GM21515 (cell line): ENCODE measurements around the gene PSEN1.

Experiments
- ATAC-seq: cut with Tn5 transposase; IDR thresholded peaks from one replicate; pipeline ENCODE4 v1.9.1; 2021; ENCODE audit not compliant: unreplicated experiment

Gene PSEN1

DNA sequence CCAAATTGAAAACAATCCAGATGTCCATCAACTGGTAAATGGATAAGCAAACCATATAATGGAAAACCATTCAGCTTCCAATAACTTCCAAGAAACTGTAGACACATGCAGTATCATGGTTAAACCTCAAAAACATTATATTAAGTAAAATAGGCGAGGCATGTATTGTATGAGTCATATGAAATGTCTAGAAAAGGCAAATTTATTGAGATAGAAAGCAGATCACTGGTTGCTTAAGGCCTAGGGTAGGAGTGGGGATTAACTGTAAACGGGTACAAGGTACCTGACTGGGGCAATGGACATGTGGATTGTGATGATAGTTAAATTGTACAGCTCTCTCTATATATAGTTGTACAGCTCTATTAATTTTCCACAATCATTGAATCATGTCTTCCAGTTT lies 79.7 kb downstream of the PSEN1 start:
- ATAC-seq = no peak

DNA sequence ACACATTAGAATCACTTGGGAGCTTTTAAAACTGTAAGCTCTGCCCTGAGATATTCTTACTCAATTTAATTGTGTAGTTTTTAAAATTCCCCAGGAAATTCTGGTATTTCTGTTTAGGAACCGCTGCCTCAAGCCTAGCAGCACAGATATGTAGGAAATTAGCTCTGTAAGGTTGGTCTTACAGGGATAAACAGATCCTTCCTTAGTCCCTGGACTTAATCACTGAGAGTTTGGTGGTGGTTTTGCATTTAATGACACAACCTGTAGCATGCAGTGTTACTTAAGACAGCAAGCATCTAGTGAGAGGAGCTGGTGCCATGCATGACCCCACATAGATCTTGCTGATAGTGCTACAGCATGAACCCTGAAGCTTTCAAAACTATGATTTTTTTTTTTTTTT lies 81.1 kb downstream of the PSEN1 start:
- no peak for ATAC-seq

DNA sequence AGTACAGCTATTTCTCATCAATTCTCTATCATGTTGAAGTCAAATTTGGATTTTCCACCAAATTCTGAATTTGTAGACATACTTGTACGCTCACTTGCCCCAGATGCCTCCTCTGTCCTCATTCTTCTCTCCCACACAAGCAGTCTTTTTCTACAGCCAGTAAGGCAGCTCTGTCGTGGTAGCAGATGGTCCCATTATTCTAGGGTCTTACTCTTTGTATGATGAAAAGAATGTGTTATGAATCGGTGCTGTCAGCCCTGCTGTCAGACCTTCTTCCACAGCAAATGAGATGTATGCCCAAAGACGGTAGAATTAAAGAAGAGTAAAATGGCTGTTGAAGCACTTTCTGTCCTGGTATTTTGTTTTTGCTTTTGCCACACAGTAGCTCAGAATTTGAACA lies 83.8 kb downstream of the PSEN1 start:
- ATAC-seq = no peak

DNA sequence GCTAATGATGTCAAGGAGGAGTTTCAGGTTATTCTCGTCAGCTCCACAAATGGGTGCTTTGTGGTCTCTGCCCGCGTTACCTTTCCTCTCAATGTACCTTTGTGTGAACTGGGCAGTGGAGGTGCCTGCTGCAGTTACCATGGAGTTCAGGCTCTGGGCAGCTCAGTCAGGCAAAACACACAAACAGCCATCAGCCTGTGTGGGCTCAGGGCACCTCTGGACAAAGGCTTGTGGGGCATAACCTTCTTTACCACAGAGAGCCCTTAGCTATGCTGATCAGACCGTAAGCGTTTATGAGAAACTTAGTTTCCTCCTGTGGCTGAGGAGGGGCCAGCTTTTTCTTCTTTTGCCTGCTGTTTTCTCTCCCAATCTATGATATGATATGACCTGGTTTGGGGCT lies 84.3 kb downstream of the PSEN1 start:
- ATAC-seq = no peak

DNA sequence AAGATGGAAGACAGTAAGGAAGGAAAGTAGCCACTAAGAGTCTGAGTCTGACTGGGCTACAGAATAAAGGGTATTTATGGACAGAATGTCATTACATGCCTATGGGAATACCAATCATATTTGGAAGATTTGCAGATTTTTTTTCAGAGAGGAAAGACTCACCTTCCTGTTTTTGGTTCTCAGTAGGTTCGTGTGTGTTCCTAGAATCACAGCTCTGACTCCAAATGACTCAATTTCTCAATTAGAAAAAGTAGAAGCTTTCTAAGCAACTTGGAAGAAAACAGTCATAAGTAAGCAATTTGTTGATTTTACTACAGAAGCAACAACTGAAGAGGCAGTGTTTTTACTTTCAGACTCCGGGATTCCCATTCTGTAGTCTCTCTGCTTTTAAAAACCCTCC lies 85.6 kb downstream of the PSEN1 start:
- ATAC-seq = no peak

DNA sequence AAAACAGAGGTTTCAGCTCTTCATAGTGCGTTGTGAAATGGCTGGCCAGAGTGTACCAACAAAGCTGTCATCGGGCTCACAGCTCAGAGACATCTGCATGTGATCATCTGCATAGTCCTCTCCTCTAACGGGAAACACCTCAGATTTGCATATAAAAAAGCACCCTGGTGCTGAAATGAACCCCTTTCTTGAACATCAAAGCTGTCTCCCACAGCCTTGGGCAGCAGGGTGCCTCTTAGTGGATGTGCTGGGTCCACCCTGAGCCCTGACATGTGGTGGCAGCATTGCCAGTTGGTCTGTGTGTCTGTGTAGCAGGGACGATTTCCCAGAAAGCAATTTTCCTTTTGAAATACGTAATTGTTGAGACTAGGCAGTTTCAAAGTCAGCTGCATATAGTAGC lies 86.7 kb downstream of the PSEN1 start:
- no peak for ATAC-seq

DNA sequence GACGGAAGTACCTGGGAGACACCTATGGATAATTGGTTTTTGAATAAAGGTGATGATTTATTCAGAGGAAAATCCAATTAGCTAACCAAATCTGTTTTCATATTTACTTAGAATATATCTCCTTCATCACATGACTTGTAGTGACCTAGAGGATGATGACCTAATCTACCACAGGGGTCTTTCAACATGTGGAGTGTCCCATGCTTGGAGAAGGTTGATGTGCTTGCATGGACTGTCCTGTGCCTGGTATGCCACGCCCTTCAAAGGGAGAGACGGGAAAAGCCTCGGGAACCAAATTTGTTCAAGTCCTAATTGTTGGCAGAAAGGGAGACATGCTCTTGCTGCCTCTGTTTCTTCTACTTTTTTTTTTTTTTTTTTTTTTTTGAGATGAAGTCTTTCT lies 89.2 kb downstream of the PSEN1 start:
- ATAC-seq = no peak

DNA sequence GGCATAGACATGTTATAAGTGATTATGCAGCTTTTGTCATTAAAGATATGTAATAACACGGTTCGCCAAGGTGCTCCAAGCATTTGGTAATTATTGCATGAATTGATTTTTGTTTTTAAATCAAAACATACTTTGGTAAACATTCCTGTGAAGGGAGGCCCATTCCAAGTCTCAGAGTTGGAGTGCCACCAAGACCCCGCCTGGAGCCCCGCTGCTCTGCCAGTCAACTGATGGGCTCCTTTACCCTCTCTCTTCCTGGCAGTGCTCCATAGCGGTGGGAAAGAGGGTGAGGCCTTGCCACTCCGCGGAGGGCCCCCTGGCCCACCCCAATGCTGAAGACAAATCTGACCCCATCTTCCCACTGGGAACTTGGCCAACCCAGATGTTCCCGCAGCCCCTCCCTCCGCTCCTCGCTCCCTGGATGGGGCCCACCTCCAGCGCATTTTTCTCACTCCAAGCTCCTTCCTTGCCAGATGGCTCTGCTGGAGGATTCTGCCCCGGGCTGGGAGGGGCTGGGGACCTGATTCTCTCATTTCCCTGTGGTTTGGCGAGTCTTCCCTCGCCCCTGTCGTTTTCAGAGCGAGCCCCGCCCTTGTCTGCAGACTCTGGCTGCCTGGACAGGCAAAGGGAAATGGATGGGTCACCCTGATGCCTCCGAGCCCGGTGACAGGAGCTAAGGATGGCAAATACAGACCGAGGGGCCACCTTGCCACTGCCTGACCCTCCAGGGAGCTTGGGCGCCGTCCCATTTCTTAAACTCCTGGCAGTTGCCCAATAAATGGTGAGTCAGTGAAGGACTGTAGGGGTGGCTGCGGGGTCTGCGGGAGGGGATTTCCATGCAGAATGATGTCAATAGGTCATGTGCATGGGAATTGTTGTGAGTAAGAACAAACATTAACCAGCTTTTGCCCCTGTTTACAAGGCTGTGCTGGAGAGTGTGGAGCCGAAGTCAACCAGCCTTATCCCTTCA lies 91.8 kb downstream of the PSEN1 start:
- ATAC-seq = no peak

DNA sequence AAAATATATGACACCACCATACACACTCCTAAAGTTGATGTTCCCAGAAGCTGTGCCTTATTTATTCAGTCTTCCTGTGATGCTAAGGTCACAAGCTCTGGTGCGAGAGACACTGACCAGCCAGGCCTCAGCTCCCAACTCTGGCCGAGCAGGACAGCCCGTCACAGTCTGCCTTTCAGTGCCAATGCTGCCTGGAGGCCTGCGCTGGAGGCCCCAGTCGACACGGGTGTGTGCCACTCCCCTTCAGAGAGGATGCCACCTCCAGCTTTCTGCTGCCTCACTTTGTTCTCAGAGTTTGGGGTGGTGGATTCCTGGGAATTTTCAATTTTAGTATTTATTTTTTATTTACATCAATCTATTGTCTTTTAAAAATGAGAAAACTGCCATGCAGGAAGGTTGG lies 93.7 kb downstream of the PSEN1 start:
- no peak for ATAC-seq

DNA sequence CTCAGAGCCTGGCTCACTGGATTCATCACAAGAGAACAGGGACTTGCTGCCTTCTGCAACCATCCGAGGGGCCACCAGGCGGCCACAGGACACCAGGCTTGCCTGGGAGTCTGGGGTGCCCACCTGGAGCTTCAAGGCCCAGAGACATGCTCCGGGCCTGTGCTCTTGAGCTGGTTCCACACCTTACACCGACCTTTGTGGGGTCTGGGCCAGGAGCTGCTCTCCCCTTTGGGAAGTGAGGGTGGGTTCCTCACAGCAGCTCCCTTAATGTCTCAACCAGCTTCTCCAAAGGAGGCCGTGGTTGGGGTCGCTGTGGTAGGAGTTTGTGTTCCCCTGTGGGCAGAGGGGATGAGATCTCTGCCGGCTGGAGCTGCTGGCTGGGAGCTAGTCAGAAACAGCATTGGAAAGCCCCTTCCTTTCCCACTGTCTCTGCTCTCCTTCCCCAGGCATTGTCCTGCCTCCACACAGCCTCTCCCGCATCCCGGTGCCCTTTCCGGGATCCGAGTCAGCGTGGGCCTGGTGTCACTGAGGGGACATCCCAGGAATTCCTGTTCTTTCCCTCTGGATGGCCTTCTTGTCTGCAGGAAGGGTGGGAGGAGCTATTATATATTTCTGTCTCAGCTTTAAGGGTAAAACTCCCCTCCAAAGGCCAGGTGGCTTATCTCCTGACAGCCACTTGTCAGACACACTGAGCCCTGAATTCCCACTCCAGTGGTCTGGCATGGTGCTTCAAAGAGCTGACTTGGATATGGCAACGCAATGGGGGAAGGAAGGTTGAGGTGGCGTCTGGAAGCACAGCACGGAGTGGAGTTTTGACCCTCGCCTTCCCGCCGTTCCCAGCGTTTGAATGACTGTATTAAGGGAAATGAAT lies 95.9 kb downstream of the PSEN1 start:
- no peak for ATAC-seq

DNA sequence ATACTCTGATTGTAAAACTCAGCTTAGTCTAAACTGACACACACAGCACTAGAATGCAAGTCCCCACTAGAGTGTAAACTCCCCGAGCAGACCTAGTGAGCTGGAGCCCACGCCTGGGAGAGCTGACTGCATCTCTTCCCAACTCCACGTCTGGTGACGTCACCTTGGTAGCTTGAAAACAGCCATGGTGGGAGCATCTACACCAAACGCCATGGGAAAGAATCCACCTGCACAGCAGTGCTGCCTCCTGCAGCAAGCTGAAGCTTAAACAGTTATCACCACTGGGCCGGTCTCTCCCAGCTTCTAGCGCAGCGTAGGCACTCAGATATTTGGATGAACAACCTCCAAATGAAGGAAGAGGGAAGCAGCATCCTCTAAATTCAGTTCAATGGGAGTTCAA lies 96.7 kb downstream of the PSEN1 start:
- ATAC-seq = no peak

DNA sequence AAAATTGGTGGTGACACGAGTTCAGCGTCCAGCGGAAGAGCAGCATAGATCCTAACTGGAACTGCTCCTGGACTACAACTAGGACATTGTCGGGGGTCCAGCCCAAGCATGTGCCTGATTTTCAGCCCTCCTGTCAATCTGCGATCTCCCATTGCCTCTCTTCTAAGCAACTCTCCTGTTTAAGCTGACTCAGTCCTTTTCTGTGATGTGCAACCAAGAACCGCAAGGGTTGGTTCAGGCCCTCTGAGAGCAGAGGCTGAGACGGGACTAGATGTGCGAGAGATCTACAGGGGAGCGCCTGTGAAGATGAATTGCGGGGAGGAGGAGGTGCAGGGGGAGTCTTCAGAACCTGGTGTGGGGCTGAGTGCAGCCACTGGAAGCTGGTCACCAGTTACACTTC lies 97.3 kb downstream of the PSEN1 start:
- ATAC-seq = no peak

DNA sequence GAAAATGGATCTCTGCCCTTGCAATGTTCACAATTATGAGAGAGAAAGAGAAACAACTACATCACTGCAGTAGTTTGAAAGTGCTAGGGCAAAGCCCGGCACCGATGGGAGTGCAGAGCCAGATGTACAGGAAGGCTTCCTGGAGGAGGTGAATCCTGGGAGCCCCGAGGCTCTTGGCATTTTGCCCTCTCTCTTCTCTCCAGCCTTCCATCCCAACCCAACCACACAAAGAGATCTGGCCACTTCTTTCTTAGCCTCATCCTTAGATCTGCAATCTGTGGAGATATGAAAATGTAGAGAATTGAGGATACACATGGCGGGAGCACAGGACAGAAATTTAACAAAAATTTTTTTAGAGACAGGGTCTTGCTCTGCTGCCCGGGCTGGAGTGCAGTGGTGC lies 97.7 kb downstream of the PSEN1 start:
- ATAC-seq = no peak

DNA sequence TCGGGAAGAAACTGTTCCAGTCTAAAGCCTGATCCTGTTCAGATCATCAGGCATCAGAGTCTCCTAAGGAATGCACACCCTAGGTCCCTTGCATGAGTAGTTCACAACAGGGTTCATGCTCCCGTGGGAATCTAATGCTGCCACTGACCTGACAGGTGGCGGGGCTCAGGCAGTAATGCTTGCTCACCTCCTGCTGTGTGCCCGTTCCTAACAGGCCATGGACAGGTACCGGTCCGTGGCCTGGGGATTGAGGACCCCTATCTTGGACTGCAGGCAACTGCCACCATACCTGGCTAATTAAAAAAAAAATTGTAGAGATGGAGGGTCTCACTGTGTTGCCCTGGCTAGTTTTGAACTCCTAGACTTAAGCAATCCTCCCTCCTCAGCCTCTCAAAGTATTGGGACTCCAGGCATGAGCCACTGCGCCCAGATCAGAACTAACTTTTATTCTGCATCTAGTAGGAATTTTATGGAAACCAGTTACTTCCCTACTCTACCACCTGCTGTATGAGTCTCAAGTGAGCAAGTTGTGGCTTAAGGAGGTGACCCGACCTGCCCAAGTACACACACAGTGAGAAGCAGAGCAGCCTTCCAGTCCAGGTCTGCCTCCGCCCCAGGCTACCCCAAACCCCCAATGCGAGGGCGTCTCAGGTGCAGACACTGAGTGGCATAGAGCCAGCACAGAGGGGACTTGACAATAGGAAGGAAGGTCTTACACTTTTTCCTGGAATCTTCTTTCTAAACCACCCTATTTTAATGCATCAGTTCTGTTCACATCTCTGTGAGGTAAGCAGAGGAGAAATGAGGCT lies 98.5 kb downstream of the PSEN1 start:
- ATAC-seq = no peak

DNA sequence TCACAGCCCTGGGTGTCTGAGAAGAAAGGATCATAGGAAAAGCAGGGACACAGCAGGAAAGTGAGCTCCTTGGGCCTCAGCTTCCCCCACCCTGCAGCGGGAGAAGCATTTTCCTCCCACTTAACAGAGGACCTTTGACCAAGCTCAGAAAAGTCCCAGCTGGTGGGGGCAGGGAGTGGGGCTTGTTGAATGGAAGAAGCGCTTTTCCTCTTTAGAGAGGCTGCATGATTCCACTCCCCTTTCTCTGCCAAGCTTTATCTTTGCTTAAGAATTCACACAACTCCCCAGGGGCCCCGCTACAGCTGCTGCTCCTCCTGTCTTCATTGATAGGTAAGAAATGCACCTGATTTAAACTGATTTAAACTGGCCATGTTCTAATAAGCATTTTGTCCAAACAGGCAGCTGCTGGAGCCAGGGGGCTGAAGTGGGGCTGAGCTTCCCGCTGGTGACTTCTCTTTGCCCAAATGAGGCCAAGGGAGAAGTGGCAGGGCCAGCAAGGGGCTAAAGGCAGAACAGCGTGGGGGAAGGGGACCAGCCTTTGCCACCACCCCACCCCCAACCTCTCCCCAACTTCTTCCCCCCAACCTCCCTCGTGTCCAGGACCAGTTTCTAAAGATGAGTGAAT lies 99.3 kb downstream of the PSEN1 start:
- no peak for ATAC-seq

DNA sequence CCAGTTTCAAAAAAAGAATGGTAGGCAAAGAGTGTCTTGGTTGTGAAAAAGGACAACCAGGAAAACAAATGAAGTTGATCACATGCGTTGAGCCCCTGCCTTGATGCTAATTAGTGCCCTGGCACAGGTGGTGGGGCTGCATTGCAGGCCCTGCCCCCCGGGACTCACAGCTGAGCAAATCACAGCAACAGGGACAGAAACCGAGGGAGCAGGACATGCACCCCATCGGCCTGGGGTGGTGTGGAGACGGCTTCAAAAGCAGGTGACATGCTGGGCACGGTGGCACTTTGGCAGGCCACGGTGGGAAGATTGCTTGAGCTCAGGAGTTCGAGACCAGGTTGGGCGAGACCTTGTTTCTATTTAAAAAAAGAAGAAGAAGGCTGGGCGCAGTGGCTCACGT lies 99.8 kb downstream of the PSEN1 start:
- no peak for ATAC-seq

DNA sequence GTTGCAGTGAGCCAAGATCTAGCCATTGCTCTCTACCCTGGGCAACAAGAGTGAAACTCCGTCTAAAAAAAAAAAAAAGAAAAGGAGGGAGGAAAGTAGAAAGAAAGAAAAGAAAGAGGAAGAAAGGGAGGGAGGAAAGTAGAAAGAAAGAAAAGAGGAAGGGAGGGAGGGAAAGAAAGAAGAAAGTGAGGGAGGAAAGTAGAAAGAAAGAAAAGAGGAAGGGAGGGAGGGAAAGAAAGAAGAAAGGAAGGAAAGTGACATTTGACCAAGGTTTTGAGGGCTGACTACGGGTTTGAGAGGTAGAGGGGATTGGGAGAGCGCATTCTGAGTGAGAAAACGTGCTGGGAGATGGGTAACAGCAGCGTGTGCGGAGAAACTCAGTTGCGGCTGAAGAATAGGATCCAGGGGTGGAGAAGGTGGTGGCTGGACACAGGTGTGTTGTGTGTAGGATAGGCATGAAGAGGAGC lies 100.5 kb downstream of the PSEN1 start:
- ATAC-seq = no peak

DNA sequence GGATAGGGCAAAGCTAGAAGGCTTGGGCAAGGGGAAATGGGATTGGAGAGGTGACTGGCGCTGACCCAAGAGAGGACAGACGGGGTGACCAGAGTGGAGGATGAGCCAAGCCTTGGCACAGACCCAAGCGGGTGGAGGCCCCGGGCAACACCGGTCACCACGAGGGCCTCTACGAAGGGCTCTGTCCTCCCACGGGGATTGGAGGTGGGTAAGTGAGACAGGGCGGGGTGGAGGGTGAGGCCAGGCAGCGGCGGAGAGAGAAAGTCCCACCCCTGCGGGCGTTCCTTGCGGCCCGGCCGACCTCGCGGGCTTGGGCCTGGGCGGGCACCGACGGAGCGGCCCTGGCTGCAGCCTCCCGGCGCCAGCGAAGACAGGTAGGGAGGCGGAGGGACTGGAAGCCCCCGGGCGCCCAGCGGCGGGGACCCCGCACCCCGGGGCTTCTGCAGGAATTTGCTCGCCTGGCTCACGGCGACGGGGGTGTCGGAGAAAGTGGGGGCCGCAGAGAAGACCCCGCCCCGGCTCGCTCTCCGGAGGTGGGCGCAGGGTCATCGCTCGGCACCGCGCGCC lies 101.0 kb downstream of the PSEN1 start, which contains the start of gene PAPLN:
PAPLN (plus strand) TSS at position 288 of the 567 bp plus-strand sequence. CDS start 2,273 bp downstream, outside the sequence.
- ATAC-seq = no peak

DNA sequence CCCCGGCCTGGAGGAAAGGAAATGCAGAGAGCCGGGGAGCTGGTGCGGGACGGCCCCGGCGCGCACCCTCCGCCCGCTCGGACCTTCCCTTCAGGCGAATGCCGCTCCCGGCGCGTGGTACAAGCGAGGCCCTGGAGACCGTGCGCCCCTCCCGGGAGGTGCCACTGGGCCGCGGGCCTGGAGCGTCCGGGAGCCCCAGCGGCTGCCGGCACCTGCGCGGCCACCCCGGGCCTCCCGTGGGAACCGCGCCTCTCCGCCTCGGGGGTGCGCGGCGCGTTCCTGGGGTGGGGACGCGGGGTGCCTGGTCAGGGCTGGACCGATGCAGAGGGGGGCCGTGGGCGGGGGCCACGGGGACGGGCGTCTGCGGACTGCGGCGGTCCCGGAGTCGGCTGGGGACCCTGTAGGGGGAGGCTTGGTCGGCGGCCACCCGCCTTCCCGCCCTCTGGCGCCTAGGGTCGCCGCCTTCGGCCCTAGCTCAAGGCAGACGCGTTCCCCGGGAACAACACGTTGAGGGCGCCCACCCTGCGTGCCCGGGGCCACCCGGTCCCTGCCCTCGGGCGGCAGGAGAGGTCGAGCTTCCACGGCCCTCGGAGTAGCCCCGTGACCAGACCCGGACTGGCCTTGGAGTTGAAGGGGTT lies 101.6 kb downstream of the PSEN1 start:
- ATAC-seq = no peak

DNA sequence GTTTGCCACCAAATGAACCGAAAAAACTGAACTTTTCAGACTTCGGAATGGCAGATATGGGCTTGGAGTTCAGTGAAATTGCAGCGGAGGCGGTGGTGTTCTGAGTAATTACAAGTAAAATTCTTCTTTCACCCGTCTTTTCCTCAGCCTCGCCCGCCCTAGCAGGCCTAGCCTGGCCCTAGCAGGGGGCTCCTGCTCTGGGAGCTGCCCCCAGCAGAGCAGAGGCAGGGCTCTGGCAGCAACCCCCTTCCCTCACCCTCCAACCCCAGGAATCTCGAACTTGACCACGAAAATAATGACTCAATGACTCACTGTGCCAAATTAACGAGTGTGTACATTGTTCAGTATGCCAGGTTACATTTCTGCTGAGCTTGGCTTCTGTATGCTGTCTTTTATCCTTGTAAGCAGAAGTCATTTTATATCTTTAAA lies 102.1 kb downstream of the PSEN1 start:
- ATAC-seq = no peak
